A549 (cell line): ENCODE measurements around the gene CDHR4. TPM values are rescaled to one million over a fixed set of nuclear protein-coding genes. Genes with fewer than 3 reads are reported as not detected.

Experiments used
- ATAC-seq, 2 experiments: fragments of 200-7000 bp in 1 of 2; fragments of >200 bp in 1 of 2; cut with Nextera tagmentation in 1 of 2; cut with Tn5 transposase in 1 of 2; 3 replicates each; pipeline versions ENCODE4 v1.8.0 to v1.9.1; 2018 to 2020; ENCODE audit warnings: mild to moderate bottlenecking in 1 of 2, moderate library complexity in 1 of 2
- CTCF ChIA-PET: fragments of 300-600 bp; sonication (Branson Sonifier 250); formaldehyde crosslinking; extraction: SDS; loops from one replicate; lab custom pipeline; 2021; ENCODE audit warnings: antibody characterized with exemption, inconsistent platforms; lab: Yijun Ruan, JAX
- POLR2A ChIA-PET: fragments of 350-600 bp; formaldehyde crosslinking; extraction: SDS; loops from one replicate; lab custom pipeline; 2021; ENCODE audit warnings: antibody characterized with exemption, inconsistent platforms; lab: Yijun Ruan, JAX
- DNase-seq, 2 experiments: peaks; one replicate each; pipeline versions ENCODE4 v3.0.0 to v3.0.0-alpha.2; 2011 to 2016; ENCODE audit warnings: low read depth in 1 of 2, low spot score in 1 of 2
- FAIRE-seq: peaks from 2 replicates; lab custom pipeline; 2011; peaks lifted over from hg19 to GRCh38; lab: Jason Lieb, UNC
- H3K27ac ChIP-seq, 2 experiments: fragments of >200 bp; sonication (Bioruptor Twin); formaldehyde crosslinking; 3 replicates each; pipeline ENCODE4 v1.5.1; 2016 to 2017
- H3K4me1 ChIP-seq: fragments of >200 bp; sonication (Bioruptor Twin); formaldehyde crosslinking; 3 replicates; pipeline ENCODE4 v1.6.1; 2016
- H3K4me2 ChIP-seq: fragments of >200 bp; sonication (Bioruptor Twin); formaldehyde crosslinking; 3 replicates; pipeline ENCODE4 v1.6.1; 2016
- H3K4me3 ChIP-seq: fragments of >200 bp; sonication (Bioruptor Twin); formaldehyde crosslinking; 3 replicates; pipeline ENCODE4 v1.5.1; 2016
- H3K9me3 ChIP-seq: fragments of >200 bp; sonication (Bioruptor Twin); formaldehyde crosslinking; 3 replicates; pipeline ENCODE4 v1.6.1; 2016
- CEBPB ChIP-seq, 2 experiments: fragments of >200 bp in 1 of 2; sonication (Bioruptor Twin) in 1 of 2; formaldehyde crosslinking in 1 of 2; IDR thresholded peaks; 2 replicates each; pipeline ENCODE4 v1.6.1; 2012 to 2016
- EHF ChIP-seq: fragments of 250-450 bp; sonication (Bioruptor Pico); IDR thresholded peaks from 2 replicates; pipeline ENCODE4 v1.5.0; 2020; ENCODE audit warnings: mild to moderate bottlenecking
- EHMT2 ChIP-seq: fragments of 200-600 bp; sonication (generic); IDR thresholded peaks from 2 replicates; pipeline ENCODE4 v1.6.1; 2016; ENCODE audit warnings: antibody characterized with exemption, low read depth, mild to moderate bottlenecking, moderate library complexity
- FOXS1 ChIP-seq: fragments of 250-450 bp; sonication (Bioruptor Pico); IDR thresholded peaks from 2 replicates; pipeline ENCODE4 v1.5.0; 2020; ENCODE audit warnings: mild to moderate bottlenecking, moderate library complexity
- HDAC2 ChIP-seq: fragments of 200-600 bp; sonication (generic); IDR thresholded peaks from 2 replicates; pipeline ENCODE4 v1.6.1; 2016
- HOXA7 ChIP-seq: fragments of 250-450 bp; sonication (Bioruptor Pico); IDR thresholded peaks from 2 replicates; pipeline ENCODE4 v1.5.0; 2020; ENCODE audit warnings: mild to moderate bottlenecking, moderate library complexity
- JUNB ChIP-seq: fragments of >200 bp; sonication (Bioruptor Twin); formaldehyde crosslinking; IDR thresholded peaks from 2 replicates; pipeline ENCODE4 v1.6.1; 2016
- MAZ ChIP-seq: fragments of 150-350 bp; IDR thresholded peaks from 2 replicates; pipeline ENCODE4 v1.6.1; 2014; ENCODE audit warnings: antibody characterized with exemption, low read depth, low read length, borderline replicate concordance
- MYC ChIP-seq: IDR thresholded peaks from 2 replicates; pipeline ENCODE4 v1.6.1; 2012; ENCODE audit warnings: mild to moderate bottlenecking, inconsistent platforms, low read length, improper control_type of control experiment, borderline replicate concordance
- NFE2L2 ChIP-seq: fragments of 150-350 bp; conservative IDR thresholded peaks from 2 replicates; pipeline ENCODE4 v1.6.1; 2014; ENCODE audit warnings: low read length
- NPAS2 ChIP-seq: fragments of 250-450 bp; sonication (Bioruptor Pico); IDR thresholded peaks from 2 replicates; pipeline ENCODE4 v1.8.0; 2022; ENCODE audit warnings: mild to moderate bottlenecking, moderate library complexity, borderline replicate concordance
- POLR2A ChIP-seq: IDR thresholded peaks from 2 replicates; pipeline ENCODE4 v1.6.1; 2012; ENCODE audit warnings: mild to moderate bottlenecking, low read length
- POLR2AphosphoS2 ChIP-seq: conservative IDR thresholded peaks from 2 replicates; pipeline ENCODE4 v1.6.1; 2012; ENCODE audit warnings: low read length, improper control_type of control experiment, inconsistent platforms
- RAD21 ChIP-seq, 2 experiments: fragments of >200 bp in 1 of 2; sonication (Bioruptor Twin) in 1 of 2; formaldehyde crosslinking in 1 of 2; IDR thresholded peaks in 1 of 2; conservative IDR thresholded peaks in 1 of 2; 2 replicates in 1 of 2; 3 replicates in 1 of 2; pipeline ENCODE4 v1.6.1; 2012 to 2018; ENCODE audit warnings: inconsistent platforms in 1 of 2
- RARB ChIP-seq: fragments of 250-450 bp; sonication (Bioruptor Pico); IDR thresholded peaks from 2 replicates; pipeline ENCODE4 v1.8.0; 2021; ENCODE audit warnings: mild to moderate bottlenecking, moderate library complexity
- RFX5 ChIP-seq: fragments of 450-650 bp; IDR thresholded peaks from 2 replicates; pipeline ENCODE4 v1.7.1; 2014; ENCODE audit warnings: antibody characterized with exemption, mild to moderate bottlenecking, moderate library complexity
- RNF2 ChIP-seq: fragments of 200-600 bp; sonication (generic); IDR thresholded peaks from 2 replicates; pipeline ENCODE4 v1.6.1; 2016; ENCODE audit warnings: low read depth, mild to moderate bottlenecking, antibody characterized with exemption, moderate library complexity, borderline replicate concordance
- SMC3 ChIP-seq: fragments of >200 bp; sonication (Bioruptor Twin); formaldehyde crosslinking; IDR thresholded peaks from 3 replicates; pipeline ENCODE4 v1.6.1; 2018; ENCODE audit warnings: inconsistent platforms
- SREBF2 ChIP-seq: fragments of 450-650 bp; IDR thresholded peaks from 2 replicates; pipeline ENCODE4 v1.6.1; 2014; ENCODE audit warnings: mild to moderate bottlenecking, moderate library complexity
- TP53 ChIP-seq: fragments of 250-450 bp; sonication (Bioruptor Pico); IDR thresholded peaks from 2 replicates; pipeline ENCODE4 v1.5.0; 2021; ENCODE audit warnings: mild to moderate bottlenecking, moderate library complexity
- ZC3H11A ChIP-seq: fragments of 450-650 bp; IDR thresholded peaks from 2 replicates; pipeline ENCODE4 v1.6.1; 2014; ENCODE audit warnings: antibody characterized with exemption, mild to moderate bottlenecking
- ZFP36 ChIP-seq: fragments of 450-650 bp; IDR thresholded peaks from 2 replicates; pipeline ENCODE4 v1.6.1; 2014; ENCODE audit warnings: borderline replicate concordance; ENCODE audit not compliant: partially characterized antibody
- ZNF302 ChIP-seq: fragments of 250-450 bp; sonication (Bioruptor Pico); IDR thresholded peaks from 2 replicates; pipeline ENCODE4 v1.9.0; 2021; ENCODE audit warnings: inconsistent platforms, mild to moderate bottlenecking, moderate library complexity
- WGBS: methylation state at CpG from one replicate; pipeline ENCODE4 v1.1.6; 2017; ENCODE audit errors: missing lambda C conversion rate; 5-methylcytosine and 5-hydroxymethylcytosine counted together
- polyA plus RNA-seq, 4 experiments: library from polyadenylated mRNA; depleted of rRNA in 3 of 4; stranded (reverse); fragments of >200 nt; fragmentation: RNase III in 1 of 4; extraction: RNeasy Plus Mini Kit Qiagen cat#74134 plus additional on column Dnase treatment in 1 of 4; gene quantifications; 2 replicates in 3 of 4; 3 replicates in 1 of 4; pipeline ENCODE4 v1.2.3, GENCODE V29; 2011 to 2017
- TF ChIP-seq, protein P1 (sequence below): IDR thresholded peaks from 2 replicates; pipeline ENCODE4 v1.6.1; 2012
- TF ChIP-seq, protein P2 (sequence below): IDR thresholded peaks from 2 replicates; pipeline ENCODE4 v1.6.1; 2012; ENCODE audit warnings: low read depth, borderline replicate concordance
- TF ChIP-seq, protein P3 (sequence below): fragments of 200-600 bp; sonication (generic); IDR thresholded peaks from 2 replicates; pipeline ENCODE4 v1.6.1; 2016; ENCODE audit warnings: antibody characterized with exemption, mild to moderate bottlenecking, moderate library complexity
- TF ChIP-seq, protein P4 (sequence below): fragments of 150-350 bp; IDR thresholded peaks from 2 replicates; pipeline ENCODE4 v1.6.1; 2014; ENCODE audit warnings: low read depth, mild to moderate bottlenecking, low read length
- TF ChIP-seq, protein P5 (sequence below): fragments of 250-450 bp; sonication (Bioruptor Pico); IDR thresholded peaks from 2 replicates; pipeline ENCODE4 v1.5.0; 2020; ENCODE audit warnings: low read depth, mild to moderate bottlenecking, moderate library complexity

Gene CDHR4
- polyA plus RNA-seq, 2 of the 4 experiments (the other 2 are of a cell fraction), result 0.54 to 0.66 TPM

DNA sequence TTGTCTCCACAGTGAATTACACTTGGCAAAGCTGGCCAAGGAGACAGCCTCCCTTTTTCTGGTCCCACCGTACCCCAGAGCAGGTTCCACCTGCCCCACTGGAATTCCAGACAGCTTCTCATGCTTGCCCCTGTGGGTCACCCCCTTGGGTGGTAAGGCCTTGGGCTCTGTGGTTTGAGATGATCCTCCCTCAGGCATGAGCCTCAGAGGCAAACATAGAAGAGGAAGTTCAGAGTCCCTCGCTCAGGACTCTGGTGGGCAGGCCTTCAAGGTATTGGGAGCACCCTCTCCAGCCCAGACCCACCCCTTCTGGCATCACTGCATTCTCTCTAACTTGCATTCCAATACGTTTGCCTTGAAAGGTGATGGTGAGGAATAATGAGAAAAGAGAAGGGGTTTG lies 31.7 kb upstream of the CDHR4 start:
- TF ChIP-seq, protein P1, sequence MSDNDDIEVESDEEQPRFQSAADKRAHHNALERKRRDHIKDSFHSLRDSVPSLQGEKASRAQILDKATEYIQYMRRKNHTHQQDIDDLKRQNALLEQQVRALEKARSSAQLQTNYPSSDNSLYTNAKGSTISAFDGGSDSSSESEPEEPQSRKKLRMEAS, result no peak
- TF ChIP-seq RARB (CRISPR knock-in tag) (no peak), ZNF302 (no peak), MYC (no peak), MAZ (no peak), NPAS2 (no peak), EHMT2 (no peak), FOXS1 (CRISPR knock-in tag) (no peak), NFE2L2 (no peak), POLR2AphosphoS2 (no peak)
- TF ChIP-seq, protein P2, sequence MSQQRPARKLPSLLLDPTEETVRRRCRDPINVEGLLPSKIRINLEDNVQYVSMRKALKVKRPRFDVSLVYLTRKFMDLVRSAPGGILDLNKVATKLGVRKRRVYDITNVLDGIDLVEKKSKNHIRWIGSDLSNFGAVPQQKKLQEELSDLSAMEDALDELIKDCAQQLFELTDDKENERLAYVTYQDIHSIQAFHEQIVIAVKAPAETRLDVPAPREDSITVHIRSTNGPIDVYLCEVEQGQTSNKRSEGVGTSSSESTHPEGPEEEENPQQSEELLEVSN, result no peak
- ATAC-seq (no peak), FAIRE-seq (no peak), DNase-seq (no peak)
- 60% methylated on average over 3 of the region's 3 CpGs for WGBS
- ChIA-PET CTCF (interaction anchor here (1.0 to 1.1 kb wide), 2 partner anchors 28 to 129 kb away, joined by 3 to 6 read pairs; partner anchors contain the start of gene INKA1), POLR2A (no interaction called here)
- H3K4me2 ChIP-seq, result no peak overlapping the region
- no peaks in the 10 kb centered on the region for H3K4me1 ChIP-seq
- no peak overlapping the region for H3K4me3 ChIP-seq
- no peaks in the 10 kb centered on the region for H3K9me3 ChIP-seq
- no peak overlapping the region for H3K27ac ChIP-seq

DNA sequence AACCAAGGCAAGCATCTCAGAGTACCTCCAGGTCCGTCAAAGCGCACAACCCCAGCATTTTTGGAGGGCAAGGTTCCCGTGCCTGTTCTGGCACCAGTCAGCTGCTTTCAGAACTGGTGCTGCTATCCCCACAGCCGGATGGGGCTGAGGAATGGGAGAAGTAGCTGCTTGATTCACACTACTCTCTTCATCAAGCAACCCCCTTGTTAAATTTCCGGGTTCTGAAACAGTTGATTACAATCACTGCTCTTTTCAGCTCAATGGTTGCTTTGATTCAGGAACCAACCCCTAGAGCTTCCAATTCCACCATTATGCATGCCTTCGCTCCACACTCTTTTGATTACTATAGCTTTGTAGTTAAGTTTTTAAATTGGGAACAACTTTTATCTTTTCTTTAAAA lies 26.3 kb upstream of the CDHR4 start:
- Histone ChIP-seq H3K4me1 (no peaks in the 10 kb centered on the region), H3K27ac (no peak overlapping the region), H3K4me3 (no peak overlapping the region), H3K4me2 (no peak overlapping the region), H3K9me3 (no peaks in the 10 kb centered on the region)
- FAIRE-seq, result no peak
- ATAC-seq, result no peak
- POLR2A ChIA-PET, result interaction anchor here (0.6 kb wide), 2 partner anchors 59 to 808 kb away, joined by 3 to 7 read pairs; no protein-coding TSS in a partner anchor
- 91% methylated on average over 5 of the region's 6 CpGs for WGBS
- TF ChIP-seq, protein P3, sequence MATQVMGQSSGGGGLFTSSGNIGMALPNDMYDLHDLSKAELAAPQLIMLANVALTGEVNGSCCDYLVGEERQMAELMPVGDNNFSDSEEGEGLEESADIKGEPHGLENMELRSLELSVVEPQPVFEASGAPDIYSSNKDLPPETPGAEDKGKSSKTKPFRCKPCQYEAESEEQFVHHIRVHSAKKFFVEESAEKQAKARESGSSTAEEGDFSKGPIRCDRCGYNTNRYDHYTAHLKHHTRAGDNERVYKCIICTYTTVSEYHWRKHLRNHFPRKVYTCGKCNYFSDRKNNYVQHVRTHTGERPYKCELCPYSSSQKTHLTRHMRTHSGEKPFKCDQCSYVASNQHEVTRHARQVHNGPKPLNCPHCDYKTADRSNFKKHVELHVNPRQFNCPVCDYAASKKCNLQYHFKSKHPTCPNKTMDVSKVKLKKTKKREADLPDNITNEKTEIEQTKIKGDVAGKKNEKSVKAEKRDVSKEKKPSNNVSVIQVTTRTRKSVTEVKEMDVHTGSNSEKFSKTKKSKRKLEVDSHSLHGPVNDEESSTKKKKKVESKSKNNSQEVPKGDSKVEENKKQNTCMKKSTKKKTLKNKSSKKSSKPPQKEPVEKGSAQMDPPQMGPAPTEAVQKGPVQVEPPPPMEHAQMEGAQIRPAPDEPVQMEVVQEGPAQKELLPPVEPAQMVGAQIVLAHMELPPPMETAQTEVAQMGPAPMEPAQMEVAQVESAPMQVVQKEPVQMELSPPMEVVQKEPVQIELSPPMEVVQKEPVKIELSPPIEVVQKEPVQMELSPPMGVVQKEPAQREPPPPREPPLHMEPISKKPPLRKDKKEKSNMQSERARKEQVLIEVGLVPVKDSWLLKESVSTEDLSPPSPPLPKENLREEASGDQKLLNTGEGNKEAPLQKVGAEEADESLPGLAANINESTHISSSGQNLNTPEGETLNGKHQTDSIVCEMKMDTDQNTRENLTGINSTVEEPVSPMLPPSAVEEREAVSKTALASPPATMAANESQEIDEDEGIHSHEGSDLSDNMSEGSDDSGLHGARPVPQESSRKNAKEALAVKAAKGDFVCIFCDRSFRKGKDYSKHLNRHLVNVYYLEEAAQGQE, result no peak
- TF ChIP-seq POLR2A (no peak), JUNB (no peak), HOXA7 (CRISPR knock-in tag) (no peak), EHF (CRISPR knock-in tag) (no peak), HDAC2 (no peak), EHMT2 (no peak), RNF2 (no peak), RAD21 (conservative IDR thresholded peaks at IDR 0.05 in 1 of 2, IDR thresholded peaks at IDR 0.05 in 1 of 2) (no peak), CEBPB (IDR thresholded peaks at IDR 0.05) (no peak), RFX5 (no peak), NFE2L2 (no peak), ZFP36 (no peak), SREBF2 (no peak), TP53 (CRISPR knock-in tag) (no peak), ZC3H11A (no peak), SMC3 (no peak)
- TF ChIP-seq, protein P4, sequence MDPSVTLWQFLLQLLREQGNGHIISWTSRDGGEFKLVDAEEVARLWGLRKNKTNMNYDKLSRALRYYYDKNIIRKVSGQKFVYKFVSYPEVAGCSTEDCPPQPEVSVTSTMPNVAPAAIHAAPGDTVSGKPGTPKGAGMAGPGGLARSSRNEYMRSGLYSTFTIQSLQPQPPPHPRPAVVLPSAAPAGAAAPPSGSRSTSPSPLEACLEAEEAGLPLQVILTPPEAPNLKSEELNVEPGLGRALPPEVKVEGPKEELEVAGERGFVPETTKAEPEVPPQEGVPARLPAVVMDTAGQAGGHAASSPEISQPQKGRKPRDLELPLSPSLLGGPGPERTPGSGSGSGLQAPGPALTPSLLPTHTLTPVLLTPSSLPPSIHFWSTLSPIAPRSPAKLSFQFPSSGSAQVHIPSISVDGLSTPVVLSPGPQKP, result no peak
- TF ChIP-seq, protein P5, sequence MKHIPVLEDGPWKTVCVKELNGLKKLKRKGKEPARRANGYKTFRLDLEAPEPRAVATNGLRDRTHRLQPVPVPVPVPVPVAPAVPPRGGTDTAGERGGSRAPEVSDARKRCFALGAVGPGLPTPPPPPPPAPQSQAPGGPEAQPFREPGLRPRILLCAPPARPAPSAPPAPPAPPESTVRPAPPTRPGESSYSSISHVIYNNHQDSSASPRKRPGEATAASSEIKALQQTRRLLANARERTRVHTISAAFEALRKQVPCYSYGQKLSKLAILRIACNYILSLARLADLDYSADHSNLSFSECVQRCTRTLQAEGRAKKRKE, result no peak
- DNase-seq, result no peak
- CTCF ChIA-PET, result interaction anchor here (0.5 to 5.3 kb wide), 3 partner anchors 13 to 1933 kb away, joined by 3 to 47 read pairs (median 4); no protein-coding TSS in a partner anchor
